K562 (cell line): ENCODE results near the gene HMGN1. TPM values are rescaled to one million over a fixed set of nuclear protein-coding genes. Genes with fewer than 3 reads are reported as not detected.

ENCODE experiments used
- CTCFL ChIP-seq: IDR thresholded peaks from 2 replicates; pipeline ENCODE4 v1.6.1; 2011; ENCODE audit warnings: borderline replicate concordance, low read depth, mild to moderate bottlenecking, moderate library complexity, low read length; ENCODE audit not compliant: insufficient read depth, poor library complexity, severe bottlenecking
- CXXC5 ChIP-seq: fragments of 250-450 bp; sonication (Bioruptor Pico); IDR thresholded peaks from 2 replicates; pipeline ENCODE4 v1.8.0; 2022; ENCODE audit warnings: inconsistent platforms, mild to moderate bottlenecking, moderate library complexity
- E2F5 ChIP-seq: sonication (generic); formaldehyde crosslinking; IDR thresholded peaks from 2 replicates; pipeline ENCODE4 v1.8.0; 2022; ENCODE audit warnings: mild to moderate bottlenecking, missing genetic modification reagents
- HNRNPL ChIP-seq: fragments of 200-400 bp; formaldehyde crosslinking; IDR thresholded peaks from 2 replicates; pipeline ENCODE4 v1.6.1; 2017; ENCODE audit warnings: low read depth, mild to moderate bottlenecking, low read length
- IRF9 ChIP-seq: fragments of 450-650 bp; IDR thresholded peaks from 2 replicates; pipeline ENCODE4 v1.6.1; 2016; ENCODE audit warnings: missing biosample characterization, missing genetic modification characterization
- MECOM ChIP-seq: fragments of 250-450 bp; sonication (Bioruptor Pico); IDR thresholded peaks from 2 replicates; pipeline ENCODE4 v1.8.0; 2022; ENCODE audit warnings: inconsistent platforms
- NCOA6 ChIP-seq: fragments of 450-650 bp; IDR thresholded peaks from 2 replicates; pipeline ENCODE4 v1.6.1; 2017; ENCODE audit warnings: mild to moderate bottlenecking
- NELFE ChIP-seq: IDR thresholded peaks from 2 replicates; pipeline ENCODE4 v1.6.1; 2011; ENCODE audit warnings: mild to moderate bottlenecking; ENCODE audit not compliant: insufficient read depth, insufficient read length
- NFE2 ChIP-seq: IDR thresholded peaks from 2 replicates; pipeline ENCODE4 v1.6.1; 2014; ENCODE audit warnings: antibody characterized with exemption, low read depth
- NR2F6 ChIP-seq: fragments of 450-650 bp; formaldehyde crosslinking; IDR thresholded peaks from 2 replicates; pipeline ENCODE4 v1.4.0; 2020; ENCODE audit warnings: mild to moderate bottlenecking
- PATZ1 ChIP-seq: fragments of 250-450 bp; sonication (Bioruptor Pico); IDR thresholded peaks from 2 replicates; pipeline ENCODE4 v1.5.0; 2020; ENCODE audit warnings: mild to moderate bottlenecking, borderline replicate concordance
- PHF8 ChIP-seq: fragments of 200-600 bp; sonication (generic); IDR thresholded peaks from 2 replicates; pipeline ENCODE4 v1.6.1; 2012; ENCODE audit warnings: mixed run types, mild to moderate bottlenecking, inconsistent platforms, low read length, moderate library complexity, borderline replicate concordance
- PRPF4 ChIP-seq: fragments of 200-400 bp; formaldehyde crosslinking; IDR thresholded peaks from one replicate; pipeline ENCODE4 v1.6.1; 2017; ENCODE audit warnings: low read length, low read depth, mild to moderate bottlenecking; ENCODE audit not compliant: insufficient read depth, poor library complexity, severe bottlenecking
- RAD51 ChIP-seq: fragments of 450-650 bp; IDR thresholded peaks from 2 replicates; pipeline ENCODE4 v1.7.1; 2016; ENCODE audit warnings: low read depth, mild to moderate bottlenecking, borderline replicate concordance
- SMARCA4 ChIP-seq: fragments of 450-650 bp; IDR thresholded peaks from 2 replicates; pipeline ENCODE4 v1.6.1; 2016
- SRF ChIP-seq, 2 experiments: fragments of 250-450, 450-650 bp in 1 of 2; sonication (Bioruptor Pico) in 1 of 2; sonication (generic) in 1 of 2; formaldehyde crosslinking; IDR thresholded peaks; 2 replicates each; pipeline versions ENCODE4 v1.5.0 to v1.5.1; 2020 to 2022; ENCODE audit warnings: mild to moderate bottlenecking in 1 of 2, missing genetic modification reagents in 1 of 2
- ZNF436 ChIP-seq: fragments of 250-450, 450-650 bp; sonication (Bioruptor Pico); formaldehyde crosslinking; IDR thresholded peaks from 2 replicates; pipeline ENCODE4 v1.7.0; 2020; ENCODE audit warnings: mild to moderate bottlenecking
- ZNF639 ChIP-seq, 2 experiments: fragments of 200-800 bp in 1 of 2; sonication (Bioruptor generic) in 1 of 2; sonication (generic) in 1 of 2; formaldehyde crosslinking in 1 of 2; IDR thresholded peaks in 1 of 2; conservative IDR thresholded peaks in 1 of 2; 2 replicates each; pipeline versions ENCODE4 v1.5.0 to v1.6.1; 2016 to 2020; ENCODE audit warnings: missing compliant biosample characterization in 1 of 2, missing genetic modification characterization in 1 of 2, missing genetic modification reagents in 1 of 2
- ZNF780A ChIP-seq: fragments of 250-450 bp; sonication (Bioruptor Pico); IDR thresholded peaks from 2 replicates; pipeline ENCODE4 v1.5.0; 2021; ENCODE audit warnings: mild to moderate bottlenecking
- polyA plus RNA-seq, 8 experiments: library from polyadenylated mRNA; depleted of rRNA in 4 of 8; stranded (reverse) in 5 of 8; unstranded in 3 of 8; fragments of >200 nt; fragmentation: Nextera tagmentation in 2 of 8; fragmentation: Illumina TruSeq in 1 of 8; extraction: Ambion mirVana in 2 of 8; extraction: Trizol in 1 of 8; gene quantifications; 2 replicates each; pipeline versions ENCODE4 v1.2.1 to v1.2.3, GENCODE V29; 2011 to 2014; ENCODE audit warnings: inconsistent platforms in 1 of 8, missing spikeins in 1 of 8
- total RNA-seq, 7 experiments: library from RNA; depleted of rRNA in 6 of 7; stranded (reverse); fragments of >200 nt in 6 of 7; fragmentation: Illumina TruSeq in 2 of 7; extraction: Trizol in 2 of 7; gene quantifications; 2 replicates each; pipeline versions ENCODE4 v1.2.1 to v1.2.3, GENCODE V29; 2011 to 2021; ENCODE audit warnings: low replicate concordance in 1 of 7

HMGN1 gene
- total and polyA plus RNA-seq, 9 of the 15 experiments (the other 6 are each of a cell fraction or from before 2014, with no cell fraction given) = 124 to 626 (median 498) TPM

- no peak for TF ChIP-seq HNRNPL
- TF ChIP-seq IRF9 (tag) = no peak
- TF ChIP-seq RAD51 = no peak
- no peak for TF ChIP-seq NCOA6
- TF ChIP-seq ZNF436 (CRISPR knock-in tag) = no peak
- TF ChIP-seq NR2F6 (CRISPR knock-in tag) = no peak
- no peak for TF ChIP-seq CTCFL
- TF ChIP-seq ZNF780A (CRISPR knock-in tag) = no peak
- no peak for TF ChIP-seq MECOM (CRISPR knock-in tag)
- no peak for TF ChIP-seq NFE2
- TF ChIP-seq PHF8 = peak; percentile 77; the same call in 1 of the 2 replicates
- TF ChIP-seq E2F5 (CRISPR knock-in tag) = no peak
- peak; percentile 92 for TF ChIP-seq CXXC5 (CRISPR knock-in tag)
- 0 out of 4 replicates have a peak, but pooled peaks of 1 of the 2 experiments have one; percentile 61 for TF ChIP-seq ZNF639 (CRISPR knock-in tag; conservative IDR thresholded peaks at IDR 0.05 in 1 of 2, IDR thresholded peaks at IDR 0.05 in 1 of 2)
- no peak for TF ChIP-seq NELFE
- no peak for TF ChIP-seq PATZ1 (CRISPR knock-in tag)
- no peak for TF ChIP-seq PRPF4
- 0 out of 4 replicates have a peak, but pooled peaks of 1 of the 2 experiments have one; percentile 51 for TF ChIP-seq SRF (CRISPR knock-in tag; IDR thresholded peaks at IDR 0.05)
- no peak for TF ChIP-seq SMARCA4
These were observed 31.4 kb upstream of the HMGN1 start (continued) for GRCh38 chr21:39379986-39380891.
